Cerebellar cortex (tissue), 1 donor: Measurements from ENCODE around the gene TAC4.
"Not testable (repeated sequence)": the region's sequence is repeated elsewhere in the genome, so short reads cannot be mapped to it uniquely, and the experiment has no call there.

ENCODE experiments used
- DNase-seq: peaks from one replicate; pipeline ENCODE4 v3.0.0-alpha.2; 2015; ENCODE audit warnings: low spot score

TAC4 gene

GRCh38 chr17:49842371-49842770 is 5.5 kb downstream of the TAC4 start:
- DNase-seq = no peak

GRCh38 chr17:49841548-49841947 is 6.3 kb downstream of the TAC4 start:
- no peak for DNase-seq

GRCh38 chr17:49839455-49839854 is 8.4 kb downstream of the TAC4 start:
- DNase-seq = no peak

- peak; percentile 29 for DNase-seq
These were observed 11.5 kb downstream of the TAC4 start for GRCh38 chr17:49836111-49837030.

GRCh38 chr17:49835472-49835871 is 12.4 kb downstream of the TAC4 start:
- no peak for DNase-seq

DNA sequence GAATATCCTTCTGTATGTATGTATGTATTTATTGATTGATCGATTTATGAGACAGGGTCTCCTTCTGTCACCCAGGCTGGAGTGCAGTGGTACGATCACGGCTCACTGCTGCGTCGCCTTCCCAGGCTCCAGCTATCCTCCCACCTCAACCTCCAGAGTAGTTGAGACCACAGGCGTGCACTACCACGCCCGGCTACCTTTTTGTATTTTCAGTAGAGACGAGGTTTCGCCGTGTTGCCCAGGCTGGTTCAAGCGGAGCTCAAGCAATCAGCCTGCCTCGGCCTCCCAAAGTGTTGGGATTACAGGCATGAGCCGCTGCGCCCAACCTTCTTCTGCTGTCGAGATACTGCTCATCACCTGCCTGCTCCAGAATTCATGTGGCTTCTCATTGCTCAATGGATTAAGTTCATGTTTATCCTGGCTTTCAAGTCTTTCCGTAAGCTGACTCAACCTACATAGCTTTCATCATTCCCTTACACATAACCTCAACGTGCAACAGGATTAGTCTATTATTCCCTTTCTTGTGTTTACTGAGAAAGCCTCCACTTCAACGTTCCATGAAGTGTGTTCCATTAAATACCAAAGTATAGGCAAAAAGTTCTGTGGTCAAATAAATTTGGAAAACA is 13.6 kb downstream of the TAC4 start:
- no peak for DNase-seq

GRCh38 chr17:49832840-49833599 is 14.8 kb downstream of the TAC4 start:
- no peak for DNase-seq

- no peak for DNase-seq
These were observed 17.3 kb downstream of the TAC4 start for GRCh38 chr17:49830605-49831004.

DNA sequence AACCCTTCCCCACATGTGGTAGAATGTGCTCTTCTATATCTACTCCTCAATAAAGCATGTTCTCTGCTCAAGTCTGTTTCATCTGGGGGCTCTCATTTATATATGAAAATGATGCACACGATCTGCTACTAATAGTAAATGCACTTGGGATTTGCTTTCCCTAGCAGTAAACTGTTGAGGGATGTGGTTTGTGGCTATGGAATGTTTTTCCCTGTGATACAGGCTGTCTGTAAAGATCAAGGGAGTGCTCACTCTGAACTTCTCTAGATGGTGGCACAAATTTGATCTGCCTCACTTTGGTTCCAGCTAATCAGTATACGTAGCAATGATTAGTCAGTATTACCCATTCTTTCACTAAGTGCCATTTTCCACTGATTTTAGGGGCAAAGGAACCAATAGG is 18.8 kb downstream of the TAC4 start:
- no peak for DNase-seq

- DNase-seq = not testable (repeated sequence)
These were observed 19.5 kb downstream of the TAC4 start for GRCh38 chr17:49828325-49828724.

- no peak for DNase-seq
These were observed 22.2 kb downstream of the TAC4 start for GRCh38 chr17:49825645-49826044.

- DNase-seq = no peak
These were observed 24.3 kb downstream of the TAC4 start for GRCh38 chr17:49823614-49824013.

DNA sequence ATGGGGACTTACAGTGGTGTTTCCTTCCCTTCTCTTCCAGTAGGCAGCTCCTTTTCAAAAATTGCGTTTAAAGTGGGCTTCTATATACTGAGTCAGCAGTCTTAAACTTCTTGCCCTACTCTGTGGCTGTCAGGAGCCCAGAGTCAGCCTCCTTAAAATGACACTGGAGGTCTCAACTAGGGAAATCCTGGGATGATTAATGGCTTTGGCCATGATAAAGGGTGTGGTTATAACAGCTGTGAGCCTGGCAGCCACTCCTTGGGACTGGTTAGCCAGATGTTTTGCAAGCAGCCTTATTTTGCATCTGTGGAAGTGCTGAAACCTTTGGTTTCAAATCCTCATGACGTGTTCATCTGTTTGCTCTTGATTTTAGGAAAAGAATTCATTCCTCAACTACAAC is 25.0 kb downstream of the TAC4 start:
- DNase-seq = no peak

- no peak for DNase-seq
These were observed 26.0 kb downstream of the TAC4 start for GRCh38 chr17:49821916-49822315.

DNA sequence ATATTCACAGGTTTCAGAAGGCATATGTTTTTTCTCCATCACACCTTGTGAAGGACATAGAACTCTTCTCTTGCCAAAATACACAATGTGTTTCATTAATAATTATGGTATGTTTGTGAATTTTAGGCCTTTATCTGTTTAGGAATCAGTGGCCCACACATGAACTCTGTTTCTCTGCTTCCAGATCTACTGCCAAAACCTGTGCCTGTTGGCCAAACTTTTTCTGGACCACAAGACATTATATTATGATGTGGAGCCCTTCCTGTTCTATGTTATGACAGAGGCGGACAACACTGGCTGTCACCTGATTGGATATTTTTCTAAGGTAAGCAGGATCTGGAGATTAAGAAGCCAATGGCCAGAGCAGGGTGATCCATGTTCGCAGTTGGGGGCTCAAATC is 26.4 kb downstream of the TAC4 start:
- no peak for DNase-seq

- no peak for DNase-seq
These were observed 27.1 kb downstream of the TAC4 start for GRCh38 chr17:49820773-49821172.

GRCh38 chr17:49819651-49820050 is 28.2 kb downstream of the TAC4 start:
- DNase-seq = no peak

GRCh38 chr17:49819138-49819537 is 28.7 kb downstream of the TAC4 start:
- DNase-seq = no peak

DNA sequence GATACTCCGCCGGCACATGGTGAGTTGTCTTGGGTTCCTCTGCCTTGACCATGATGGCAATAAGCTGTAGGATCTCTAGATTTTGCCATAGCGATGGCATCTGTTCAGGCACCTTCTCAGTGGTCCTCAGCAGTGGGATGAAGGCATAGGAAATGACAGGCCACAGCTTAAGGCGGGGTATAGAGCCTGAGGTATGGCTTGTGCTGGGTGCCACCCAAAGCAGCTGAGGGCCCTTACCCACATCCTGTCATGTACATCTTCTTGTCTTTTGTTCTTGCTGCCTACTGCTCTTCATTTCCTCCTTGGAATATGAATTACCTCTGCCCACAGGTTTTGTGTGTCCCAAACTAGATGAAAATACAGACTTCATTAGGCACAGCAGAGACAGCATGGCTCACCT is 29.9 kb downstream of the TAC4 start:
- no peak for DNase-seq

DNA sequence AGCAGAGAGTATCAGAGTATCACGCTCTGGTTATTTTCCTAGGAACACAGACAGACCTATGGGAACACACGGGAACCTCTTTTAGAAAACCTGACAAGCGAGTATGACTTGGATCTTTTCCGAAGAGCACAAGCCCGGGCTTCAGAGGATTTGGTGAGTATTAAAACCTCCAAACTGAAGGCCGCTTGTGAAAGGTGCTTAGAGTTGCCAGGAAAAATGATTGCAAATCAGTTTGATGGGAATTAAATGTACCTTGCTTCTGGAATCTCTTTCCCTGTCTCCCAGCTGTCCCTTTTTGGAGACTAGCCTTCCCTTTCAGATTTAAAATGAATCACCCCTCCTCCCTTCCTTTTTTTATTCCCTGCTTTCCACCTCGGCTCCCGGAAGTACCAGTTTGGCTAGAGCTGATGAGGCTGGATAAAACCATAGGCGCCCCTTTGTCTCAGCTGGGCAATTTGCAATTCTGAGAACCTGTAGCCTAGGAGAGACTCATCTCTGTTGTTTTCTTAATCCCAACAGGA is 32.0 kb downstream of the TAC4 start:
- DNase-seq = peak; percentile 42

DNA sequence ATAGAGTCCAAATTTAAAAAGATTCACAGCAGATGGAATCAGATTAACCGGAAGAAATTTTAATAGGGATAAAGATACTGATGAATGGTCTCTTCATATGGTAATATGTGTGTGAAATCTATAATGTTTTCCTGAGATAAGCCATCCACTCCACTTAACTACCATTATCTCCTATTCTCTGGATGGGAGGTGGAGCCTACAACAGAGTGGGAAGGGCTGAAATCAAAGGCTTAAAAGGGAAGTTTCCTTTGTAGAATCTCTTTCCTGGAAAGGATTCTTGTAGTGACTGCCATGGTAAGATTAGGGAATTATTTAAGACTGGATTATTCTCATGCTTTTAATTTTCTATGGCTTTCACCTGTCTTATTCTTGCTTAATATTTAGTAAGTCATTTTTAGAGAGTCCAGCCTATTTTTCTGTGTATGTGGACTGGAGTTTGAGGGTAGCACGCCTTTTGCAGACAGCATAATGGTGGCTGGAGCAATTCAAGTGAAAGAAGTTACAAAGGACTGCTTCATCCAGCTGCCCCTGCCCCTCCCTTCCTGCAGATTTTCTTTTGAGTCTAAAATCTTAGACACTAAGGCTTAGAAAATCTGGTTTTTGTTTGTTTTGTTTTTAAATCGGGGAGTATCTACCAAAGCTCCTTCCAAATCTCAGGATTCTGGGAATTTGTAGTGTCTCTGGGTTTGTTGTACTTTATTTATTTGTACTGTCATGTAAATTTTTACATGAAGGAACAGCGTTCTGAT is 32.9 kb downstream of the TAC4 start:
- no peak for DNase-seq

DNA sequence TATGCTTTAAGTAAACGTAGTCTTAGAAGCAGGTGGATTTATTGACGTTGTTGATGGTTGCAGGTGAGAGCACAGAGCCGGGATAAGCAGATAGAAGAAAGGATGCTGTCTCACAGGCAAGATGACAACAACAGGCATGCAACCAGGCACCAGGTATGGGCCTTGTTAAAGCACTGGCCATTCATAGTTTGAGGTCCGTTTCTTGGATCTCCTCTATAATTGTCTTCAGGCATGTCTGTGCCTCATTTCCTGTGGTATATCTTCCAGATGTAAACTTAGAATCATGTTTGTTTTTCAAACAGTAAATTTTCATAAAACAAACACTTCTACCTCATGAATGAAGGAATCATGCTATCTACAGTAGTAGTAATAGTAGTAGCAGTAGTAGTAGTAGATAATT is 38.8 kb downstream of the TAC4 start:
- DNase-seq = no peak
